Measurements from ENCODE around the gene TMPRSS6.

The TMPRSS6 gene

GRCh38 chr22:37126383-37126782 is 16.9 kb upstream of the TMPRSS6 start:
- H3K9ac ChIP-seq (ENCODE audit: low read length): no peak overlapping the region
- H3K27me3 ChIP-seq (ENCODE audit: control insufficient read depth in 1 of 2, insufficient read depth in 2 of 2, low read length in 2 of 2): peaks cover 0 to 6% of the 10 kb centered on the region in 2 donors
- no peaks in the 10 kb centered on the region for H3K4me1 ChIP-seq (ENCODE audit: insufficient read depth, low read length)
- no peaks in the 10 kb centered on the region for H3K36me3 ChIP-seq (ENCODE audit: insufficient read depth, low read length)
- H3K9me3 ChIP-seq (ENCODE audit: low read length): no peaks in the 10 kb centered on the region
- H3K27ac ChIP-seq (ENCODE audit: low read depth, low read length): no peak overlapping the region
- no peak overlapping the region for H3K4me3 ChIP-seq (ENCODE audit: low read depth in 1 of 2, low read length in 2 of 2)

- Histone ChIP-seq H3K4me1 (ENCODE audit: insufficient read depth, low read length) (no peaks in the 10 kb centered on the region), H3K9ac (ENCODE audit: low read length) (no peak overlapping the region), H3K27me3 (ENCODE audit: control insufficient read depth in 1 of 2, insufficient read depth in 2 of 2, low read length in 2 of 2) (peaks cover 0 to 6% of the 10 kb centered on the region in 2 donors), H3K27ac (ENCODE audit: low read depth, low read length) (no peak overlapping the region), H3K36me3 (ENCODE audit: insufficient read depth, low read length) (no peaks in the 10 kb centered on the region), H3K9me3 (ENCODE audit: low read length) (no peaks in the 10 kb centered on the region), H3K4me3 (ENCODE audit: low read depth in 1 of 2, low read length in 2 of 2) (no peak overlapping the region)
Measured at GRCh38 chr22:37123649-37124048, 14.1 kb upstream of the TMPRSS6 start.

- Histone ChIP-seq H3K27ac (ENCODE audit: low read depth, low read length) (no peak overlapping the region), H3K9me3 (ENCODE audit: low read length) (no peaks in the 10 kb centered on the region), H3K36me3 (ENCODE audit: insufficient read depth, low read length) (no peaks in the 10 kb centered on the region), H3K27me3 (ENCODE audit: control insufficient read depth in 1 of 2, insufficient read depth in 2 of 2, low read length in 2 of 2) (peaks cover 0 to 6% of the 10 kb centered on the region in 2 donors), H3K4me3 (ENCODE audit: low read depth in 1 of 2, low read length in 2 of 2) (no peak overlapping the region), H3K9ac (ENCODE audit: low read length) (no peak overlapping the region), H3K4me1 (ENCODE audit: insufficient read depth, low read length) (no peaks in the 10 kb centered on the region)
Measured at GRCh38 chr22:37122598-37123180, 13.2 kb upstream of the TMPRSS6 start.

GRCh38 chr22:37121887-37122591 is 12.5 kb upstream of the TMPRSS6 start:
- Histone ChIP-seq H3K27me3 (ENCODE audit: control insufficient read depth in 1 of 2, insufficient read depth in 2 of 2, low read length in 2 of 2) (peaks cover 0 to 2% of the 10 kb centered on the region in 2 donors), H3K4me1 (ENCODE audit: insufficient read depth, low read length) (no peaks in the 10 kb centered on the region), H3K4me3 (ENCODE audit: low read depth in 1 of 2, low read length in 2 of 2) (no peak overlapping the region), H3K36me3 (ENCODE audit: insufficient read depth, low read length) (no peaks in the 10 kb centered on the region), H3K9ac (ENCODE audit: low read length) (no peak overlapping the region), H3K9me3 (ENCODE audit: low read length) (no peaks in the 10 kb centered on the region), H3K27ac (ENCODE audit: low read depth, low read length) (no peak overlapping the region)

GRCh38 chr22:37120569-37121340 is 11.2 kb upstream of the TMPRSS6 start:
- Histone ChIP-seq H3K36me3 (ENCODE audit: insufficient read depth, low read length) (no peaks in the 10 kb centered on the region), H3K4me1 (ENCODE audit: insufficient read depth, low read length) (no peaks in the 10 kb centered on the region), H3K27ac (ENCODE audit: low read depth, low read length) (no peak overlapping the region), H3K4me3 (ENCODE audit: low read depth in 1 of 2, low read length in 2 of 2) (no peak overlapping the region), H3K9me3 (ENCODE audit: low read length) (no peaks in the 10 kb centered on the region), H3K27me3 (ENCODE audit: control insufficient read depth in 1 of 2, insufficient read depth in 2 of 2, low read length in 2 of 2) (no peaks in the 10 kb centered on the region), H3K9ac (ENCODE audit: low read length) (no peak overlapping the region)

GRCh38 chr22:37119872-37120271 is 10.4 kb upstream of the TMPRSS6 start:
- no peaks in the 10 kb centered on the region for H3K36me3 ChIP-seq (ENCODE audit: insufficient read depth, low read length)
- no peak overlapping the region for H3K9ac ChIP-seq (ENCODE audit: low read length)
- H3K9me3 ChIP-seq (ENCODE audit: low read length): no peaks in the 10 kb centered on the region
- no peaks in the 10 kb centered on the region for H3K27me3 ChIP-seq (ENCODE audit: control insufficient read depth in 1 of 2, insufficient read depth in 2 of 2, low read length in 2 of 2)
- H3K4me3 ChIP-seq (ENCODE audit: low read depth in 1 of 2, low read length in 2 of 2): no peak overlapping the region
- H3K27ac ChIP-seq (ENCODE audit: low read depth, low read length): no peak overlapping the region
- H3K4me1 ChIP-seq (ENCODE audit: insufficient read depth, low read length): no peaks in the 10 kb centered on the region

GRCh38 chr22:37118083-37118482 is 8.6 kb upstream of the TMPRSS6 start:
- Histone ChIP-seq H3K9ac (ENCODE audit: low read length) (no peak overlapping the region), H3K27me3 (ENCODE audit: control insufficient read depth in 1 of 2, insufficient read depth in 2 of 2, low read length in 2 of 2) (no peaks in the 10 kb centered on the region), H3K9me3 (ENCODE audit: low read length) (no peaks in the 10 kb centered on the region), H3K4me3 (ENCODE audit: low read depth in 1 of 2, low read length in 2 of 2) (no peak overlapping the region), H3K4me1 (ENCODE audit: insufficient read depth, low read length) (no peaks in the 10 kb centered on the region), H3K27ac (ENCODE audit: low read depth, low read length) (no peak overlapping the region), H3K36me3 (ENCODE audit: insufficient read depth, low read length) (no peaks in the 10 kb centered on the region)

- Histone ChIP-seq H3K9me3 (ENCODE audit: low read length) (no peaks in the 10 kb centered on the region), H3K4me1 (ENCODE audit: insufficient read depth, low read length) (no peaks in the 10 kb centered on the region), H3K36me3 (ENCODE audit: insufficient read depth, low read length) (no peaks in the 10 kb centered on the region), H3K4me3 (ENCODE audit: low read depth in 1 of 2, low read length in 2 of 2) (no peak overlapping the region), H3K9ac (ENCODE audit: low read length) (no peak overlapping the region), H3K27ac (ENCODE audit: low read depth, low read length) (no peak overlapping the region), H3K27me3 (ENCODE audit: control insufficient read depth in 1 of 2, insufficient read depth in 2 of 2, low read length in 2 of 2) (peaks cover 0 to 7% of the 10 kb centered on the region in 2 donors)
Measured at GRCh38 chr22:37117092-37117491, 7.6 kb upstream of the TMPRSS6 start.

- no peak overlapping the region for H3K27ac ChIP-seq (ENCODE audit: low read depth, low read length)
- H3K36me3 ChIP-seq (ENCODE audit: insufficient read depth, low read length): no peaks in the 10 kb centered on the region
- no peak overlapping the region for H3K4me3 ChIP-seq (ENCODE audit: low read depth in 1 of 2, low read length in 2 of 2)
- H3K4me1 ChIP-seq (ENCODE audit: insufficient read depth, low read length): no peaks in the 10 kb centered on the region
- H3K27me3 ChIP-seq (ENCODE audit: control insufficient read depth in 1 of 2, insufficient read depth in 2 of 2, low read length in 2 of 2): peaks cover 0 to 12% of the 10 kb centered on the region in 2 donors
- no peaks in the 10 kb centered on the region for H3K9me3 ChIP-seq (ENCODE audit: low read length)
- no peak overlapping the region for H3K9ac ChIP-seq (ENCODE audit: low read length)
Measured at GRCh38 chr22:37115032-37115431, 5.5 kb upstream of the TMPRSS6 start.

- Histone ChIP-seq H3K36me3 (ENCODE audit: insufficient read depth, low read length) (no peaks in the 10 kb centered on the region), H3K9me3 (ENCODE audit: low read length) (no peaks in the 10 kb centered on the region), H3K4me3 (ENCODE audit: low read depth in 1 of 2, low read length in 2 of 2) (no peak overlapping the region), H3K9ac (ENCODE audit: low read length) (no peak overlapping the region), H3K4me1 (ENCODE audit: insufficient read depth, low read length) (no peaks in the 10 kb centered on the region), H3K27me3 (ENCODE audit: control insufficient read depth in 1 of 2, insufficient read depth in 2 of 2, low read length in 2 of 2) (peaks cover 0 to 12% of the 10 kb centered on the region in 2 donors), H3K27ac (ENCODE audit: low read depth, low read length) (no peak overlapping the region)
Measured at GRCh38 chr22:37113757-37114156, 4.2 kb upstream of the TMPRSS6 start.

- Histone ChIP-seq H3K9me3 (ENCODE audit: low read length) (no peaks in the 10 kb centered on the region), H3K4me1 (ENCODE audit: insufficient read depth, low read length) (no peaks in the 10 kb centered on the region), H3K36me3 (ENCODE audit: insufficient read depth, low read length) (no peaks in the 10 kb centered on the region), H3K4me3 (ENCODE audit: low read depth in 1 of 2, low read length in 2 of 2) (no peak overlapping the region), H3K27me3 (ENCODE audit: control insufficient read depth in 1 of 2, insufficient read depth in 2 of 2, low read length in 2 of 2) (peaks cover 0 to 12% of the 10 kb centered on the region in 2 donors), H3K27ac (ENCODE audit: low read depth, low read length) (no peak overlapping the region), H3K9ac (ENCODE audit: low read length) (no peak overlapping the region)
Measured at GRCh38 chr22:37112084-37112728, 2.7 kb upstream of the TMPRSS6 start.

All from muscle layer of colon (tissue), 2 donors.